Neural crest cell (in vitro differentiated cells): Measurements from ENCODE around the gene FOXJ3. TPM values are rescaled to one million over a fixed set of nuclear protein-coding genes. Genes with fewer than 3 reads are reported as not detected.

Experiments
- DNase-seq: peaks from one replicate; pipeline ENCODE4 v3.0.0; 2021; ENCODE audit warnings: low read depth, mixed read lengths, low spot score
- H3K27ac Mint-ChIP-seq: one replicate; pipeline ENCODE4 v1.8.0; 2021; ENCODE audit warnings: mild to moderate bottlenecking, mixed read lengths; ENCODE audit not compliant: unreplicated experiment
- H3K27me3 Mint-ChIP-seq: 2 replicates; pipeline ENCODE4 v1.8.0; 2021; ENCODE audit warnings: low read depth, mild to moderate bottlenecking, mixed read lengths
- H3K36me3 Mint-ChIP-seq: 2 replicates; pipeline ENCODE4 v1.8.0; 2021; ENCODE audit warnings: low read depth, mild to moderate bottlenecking, mixed read lengths
- H3K4me1 Mint-ChIP-seq: 2 replicates; pipeline ENCODE4 v1.8.0; 2021; ENCODE audit warnings: mixed read lengths
- H3K4me3 Mint-ChIP-seq: one replicate; pipeline ENCODE4 v1.8.0; 2021; ENCODE audit warnings: mild to moderate bottlenecking, mixed read lengths
- H3K9me3 Mint-ChIP-seq: 2 replicates; pipeline ENCODE4 v1.8.0; 2021; ENCODE audit warnings: mixed read lengths
- CTCF ChIP-seq: fragments of 200-600 bp; sonication (generic); conservative IDR thresholded peaks from 2 replicates; pipeline ENCODE4 v1.5.0; 2021; ENCODE audit warnings: antibody characterized with exemption, mild to moderate bottlenecking
- total RNA-seq: library from RNA; stranded (reverse); gene quantifications from 2 replicates; pipeline ENCODE4 v1.2.1, GENCODE V29; 2021

FOXJ3 gene
- total RNA-seq, 1 donor from 2014 or later: 40.2 TPM

GRCh38 chr1:42135426-42135825 lies 199.6 kb downstream of the FOXJ3 start:
- H3K27me3 Mint-ChIP-seq: no peaks in the 10 kb centered on the region
- no peaks in the 10 kb centered on the region for H3K36me3 Mint-ChIP-seq
- no peak for TF ChIP-seq CTCF
- no peaks in the 10 kb centered on the region for H3K9me3 Mint-ChIP-seq
- H3K27ac Mint-ChIP-seq: no peak overlapping the region
- DNase-seq: no peak
- H3K4me3 Mint-ChIP-seq: no peak overlapping the region
- H3K4me1 Mint-ChIP-seq: peaks cover 6% of the 10 kb centered on the region

GRCh38 chr1:42133809-42134526 lies 201.1 kb downstream of the FOXJ3 start:
- Mint-ChIP-seq H3K9me3 (no peaks in the 10 kb centered on the region), H3K4me1 (peaks cover 6% of the 10 kb centered on the region), H3K27me3 (no peaks in the 10 kb centered on the region), H3K27ac (no peak overlapping the region), H3K36me3 (no peaks in the 10 kb centered on the region), H3K4me3 (no peak overlapping the region)
- TF ChIP-seq CTCF: no peak
- DNase-seq: no peak

- no peaks in the 10 kb centered on the region for H3K9me3 Mint-ChIP-seq
- no peak for DNase-seq
Measured at GRCh38 chr1:42133390-42133789, 201.6 kb downstream of the FOXJ3 start.

GRCh38 chr1:42130061-42130660 lies 204.9 kb downstream of the FOXJ3 start:
- no peak for TF ChIP-seq CTCF
- no peak for DNase-seq
- Mint-ChIP-seq H3K27me3 (peaks cover 7% of the 10 kb centered on the region), H3K27ac (no peak overlapping the region), H3K4me3 (no peak overlapping the region), H3K4me1 (no peaks in the 10 kb centered on the region), H3K9me3 (no peaks in the 10 kb centered on the region), H3K36me3 (no peaks in the 10 kb centered on the region)

More at GRCh38 chr1:42133390-42133789, 201.6 kb downstream of the FOXJ3 start:
- Mint-ChIP-seq H3K4me3 (no peak overlapping the region), H3K36me3 (no peaks in the 10 kb centered on the region), H3K27ac (no peak overlapping the region), H3K4me1 (peaks cover 6% of the 10 kb centered on the region), H3K27me3 (peaks cover 4% of the 10 kb centered on the region)
- no peak for TF ChIP-seq CTCF

GRCh38 chr1:42128964-42129363 lies 206.1 kb downstream of the FOXJ3 start:
- no peak for TF ChIP-seq CTCF
- Mint-ChIP-seq H3K36me3 (no peaks in the 10 kb centered on the region), H3K4me1 (no peaks in the 10 kb centered on the region), H3K27ac (no peak overlapping the region), H3K9me3 (no peaks in the 10 kb centered on the region), H3K4me3 (no peak overlapping the region), H3K27me3 (peaks cover 7% of the 10 kb centered on the region)
- DNase-seq: no peak
